ENCODE measurements around the gene HS6ST2.
A peak's percentile ranks its signal among the peaks of the same experiment; 100 is the strongest.

Gene HS6ST2

GRCh38 chrX:132634521-132634920 is 323.9 kb downstream of the HS6ST2 start:
- no peaks in the 10 kb centered on the region for H3K4me1 ChIP-seq (ENCODE audit: control insufficient read depth, low read length)
- H3K4me2 ChIP-seq (ENCODE audit: low read length) = no peak overlapping the region
- H3K79me2 ChIP-seq (ENCODE audit: control insufficient read depth, low read length) = no peaks in the 10 kb centered on the region
- no peak for TF ChIP-seq CTCF (IDR thresholded peaks at IDR 0.05; ENCODE audit: low read depth, low read length, poor library complexity, severe bottlenecking)
- TF ChIP-seq EZH2phosphoT487 (IDR thresholded peaks at IDR 0.05; ENCODE audit: borderline replicate concordance, low read length) = no peak
- H3K27me3 ChIP-seq (ENCODE audit: control insufficient read depth, low read length) = no peaks in the 10 kb centered on the region
- no peak overlapping the region for H3K4me3 ChIP-seq (ENCODE audit: low read length)
- H3K9me3 ChIP-seq (ENCODE audit: control insufficient read depth, insufficient read depth, low read length) = no peaks in the 10 kb centered on the region
- H3F3A ChIP-seq (ENCODE audit: control insufficient read depth, insufficient read depth) = no peaks in the 10 kb centered on the region
- no peaks in the 10 kb centered on the region for H3K9me2 ChIP-seq (replicated peaks; ENCODE audit: control insufficient read depth, low read length)
- H3K27ac ChIP-seq (ENCODE audit: low read depth, low read length) = no peak overlapping the region
- no peaks in the 10 kb centered on the region for H3K36me3 ChIP-seq (ENCODE audit: control insufficient read depth, low read length)
- H4K20me1 ChIP-seq (ENCODE audit: control insufficient read depth, insufficient read depth, low read depth, low read length) = no peaks in the 10 kb centered on the region

- no peak overlapping the region for H3K27ac ChIP-seq (ENCODE audit: low read depth, low read length)
- H3K9me3 ChIP-seq (ENCODE audit: control insufficient read depth, insufficient read depth, low read length) = no peaks in the 10 kb centered on the region
- H3F3A ChIP-seq (ENCODE audit: control insufficient read depth, insufficient read depth) = no peaks in the 10 kb centered on the region
- no peak overlapping the region for H3K4me3 ChIP-seq (ENCODE audit: low read length)
- H3K79me2 ChIP-seq (ENCODE audit: control insufficient read depth, low read length) = no peaks in the 10 kb centered on the region
- no peak overlapping the region for H3K4me2 ChIP-seq (ENCODE audit: low read length)
- no peaks in the 10 kb centered on the region for H3K27me3 ChIP-seq (ENCODE audit: control insufficient read depth, low read length)
- H3K9me2 ChIP-seq (replicated peaks; ENCODE audit: control insufficient read depth, low read length) = no peaks in the 10 kb centered on the region
- H3K4me1 ChIP-seq (ENCODE audit: control insufficient read depth, low read length) = no peaks in the 10 kb centered on the region
- H3K36me3 ChIP-seq (ENCODE audit: control insufficient read depth, low read length) = no peaks in the 10 kb centered on the region
- H4K20me1 ChIP-seq (ENCODE audit: control insufficient read depth, insufficient read depth, low read depth, low read length) = no peaks in the 10 kb centered on the region
- TF ChIP-seq EZH2phosphoT487 (IDR thresholded peaks at IDR 0.05; ENCODE audit: borderline replicate concordance, low read length) = no peak
- peak; percentile 50 for TF ChIP-seq CTCF (IDR thresholded peaks at IDR 0.05; ENCODE audit: low read depth, low read length, poor library complexity, severe bottlenecking)
Measured at GRCh38 chrX:132631579-132632232, 326.7 kb downstream of the HS6ST2 start.

- TF ChIP-seq EZH2phosphoT487 (IDR thresholded peaks at IDR 0.05; ENCODE audit: borderline replicate concordance, low read length) = no peak
- no peak for TF ChIP-seq CTCF (IDR thresholded peaks at IDR 0.05; ENCODE audit: low read depth, low read length, poor library complexity, severe bottlenecking)
- Histone ChIP-seq H3K4me2 (ENCODE audit: low read length) (no peak overlapping the region), H3K27ac (ENCODE audit: low read depth, low read length) (no peak overlapping the region), H3K9me2 (replicated peaks; ENCODE audit: control insufficient read depth, low read length) (no peaks in the 10 kb centered on the region), H3K27me3 (ENCODE audit: control insufficient read depth, low read length) (no peaks in the 10 kb centered on the region), H3K79me2 (ENCODE audit: control insufficient read depth, low read length) (no peaks in the 10 kb centered on the region), H3K4me1 (ENCODE audit: control insufficient read depth, low read length) (peaks cover 48% of the 10 kb centered on the region), H3K9me3 (ENCODE audit: control insufficient read depth, insufficient read depth, low read length) (no peaks in the 10 kb centered on the region), H4K20me1 (ENCODE audit: control insufficient read depth, insufficient read depth, low read depth, low read length) (no peaks in the 10 kb centered on the region), H3F3A (ENCODE audit: control insufficient read depth, insufficient read depth) (no peaks in the 10 kb centered on the region), H3K36me3 (ENCODE audit: control insufficient read depth, low read length) (no peaks in the 10 kb centered on the region), H3K4me3 (ENCODE audit: low read length) (no peak overlapping the region)
Measured at GRCh38 chrX:132624466-132624865, 334.0 kb downstream of the HS6ST2 start.

Measured in DOHH2 (cell line).